Measurements from ENCODE around the gene OR2T34.
A peak's percentile ranks its signal among the peaks of the same experiment; 100 is the strongest.
"Not testable (repeated sequence)": the region's sequence is repeated elsewhere in the genome, so short reads cannot be mapped to it uniquely, and the experiment has no call there.

OR2T34 gene

GRCh38 chr1:248565530-248566373 is 8.8 kb downstream of the OR2T34 start:
- H3K9me3 ChIP-seq (ENCODE audit: control extremely low read depth in 1 of 5, control insufficient read depth in 4 of 5, insufficient read depth in 2 of 5, low read depth in 1 of 5, low read length in 4 of 5); H3K27me3 ChIP-seq (replicated peaks in 2 of 5; ENCODE audit: control insufficient read depth in 4 of 5, insufficient read depth in 5 of 5, low read length in 4 of 5); CTCF ChIA-PET; H3K4me1 ChIP-seq (ENCODE audit: control extremely low read depth in 1 of 4, control insufficient read depth in 4 of 4, insufficient read depth in 4 of 4, low read length in 3 of 4); H3K27ac ChIP-seq (ENCODE audit: insufficient read depth in 1 of 2, low read depth in 1 of 2, low read length in 2 of 2, poor library complexity in 1 of 2, severe bottlenecking in 2 of 2); POLR2A ChIA-PET; H3K36me3 ChIP-seq (ENCODE audit: control insufficient read depth in 4 of 4, insufficient read depth in 4 of 4, low read length in 3 of 4): not testable (repeated sequence)
- DNase-seq: peak in 2 of 3 donors; percentile 1 to 9
- H3K4me3 ChIP-seq (ENCODE audit: control insufficient read depth in 1 of 7, extremely low read depth in 1 of 7, insufficient read depth in 4 of 7, low read depth in 2 of 7, low read length in 6 of 7): peak overlapping the region in 3 of 7 experiments; percentile 41 to 57 (median 53)
- whole genome bisulfite sequencing (ENCODE audit: insufficient coverage): 42% methylated on average over 5 of the region's 11 CpGs

GRCh38 chr1:248562672-248563071 is 11.9 kb downstream of the OR2T34 start, which contains the start of gene OR2T29:
Gene OR2T29, minus strand, starts transcription at chr1:248562772. Its CDS starts 3,281 bp downstream, at chr1:248559491.
- H3K4me3 ChIP-seq (ENCODE audit: control insufficient read depth in 1 of 7, extremely low read depth in 1 of 7, insufficient read depth in 4 of 7, low read depth in 2 of 7, low read length in 6 of 7); H3K36me3 ChIP-seq (ENCODE audit: control insufficient read depth in 4 of 4, insufficient read depth in 4 of 4, low read length in 3 of 4); DNase-seq; H3K4me1 ChIP-seq (ENCODE audit: control extremely low read depth in 1 of 4, control insufficient read depth in 4 of 4, insufficient read depth in 4 of 4, low read length in 3 of 4); H3K27me3 ChIP-seq (replicated peaks in 2 of 5; ENCODE audit: control insufficient read depth in 4 of 5, insufficient read depth in 5 of 5, low read length in 4 of 5); POLR2A ChIA-PET; CTCF ChIA-PET; H3K27ac ChIP-seq (ENCODE audit: insufficient read depth in 1 of 2, low read depth in 1 of 2, low read length in 2 of 2, poor library complexity in 1 of 2, severe bottlenecking in 2 of 2); H3K9me3 ChIP-seq (ENCODE audit: control extremely low read depth in 1 of 5, control insufficient read depth in 4 of 5, insufficient read depth in 2 of 5, low read depth in 1 of 5, low read length in 4 of 5): not testable (repeated sequence)
- no CpG with 5 or more reads among the region's 3 CpGs for WGBS (ENCODE audit: insufficient coverage)

GRCh38 chr1:248551027-248551426 is 23.5 kb downstream of the OR2T34 start:
- H3K36me3 ChIP-seq (ENCODE audit: control insufficient read depth in 4 of 4, insufficient read depth in 4 of 4, low read length in 3 of 4); H3K27ac ChIP-seq (ENCODE audit: insufficient read depth in 1 of 2, low read depth in 1 of 2, low read length in 2 of 2, poor library complexity in 1 of 2, severe bottlenecking in 2 of 2); DNase-seq; POLR2A ChIA-PET; H3K4me1 ChIP-seq (ENCODE audit: control extremely low read depth in 1 of 4, control insufficient read depth in 4 of 4, insufficient read depth in 4 of 4, low read length in 3 of 4); CTCF ChIA-PET; H3K4me3 ChIP-seq (ENCODE audit: control insufficient read depth in 1 of 7, extremely low read depth in 1 of 7, insufficient read depth in 4 of 7, low read depth in 2 of 7, low read length in 6 of 7); H3K27me3 ChIP-seq (replicated peaks in 2 of 5; ENCODE audit: control insufficient read depth in 4 of 5, insufficient read depth in 5 of 5, low read length in 4 of 5); H3K9me3 ChIP-seq (ENCODE audit: control extremely low read depth in 1 of 5, control insufficient read depth in 4 of 5, insufficient read depth in 2 of 5, low read depth in 1 of 5, low read length in 4 of 5): not testable (repeated sequence)
- no CpG with 5 or more reads among the region's 6 CpGs for WGBS (ENCODE audit: insufficient coverage)

- H3K27me3 ChIP-seq (replicated peaks in 2 of 5; ENCODE audit: control insufficient read depth in 4 of 5, insufficient read depth in 5 of 5, low read length in 4 of 5); POLR2A ChIA-PET; H3K36me3 ChIP-seq (ENCODE audit: control insufficient read depth in 4 of 4, insufficient read depth in 4 of 4, low read length in 3 of 4); H3K4me3 ChIP-seq (ENCODE audit: control insufficient read depth in 1 of 7, extremely low read depth in 1 of 7, insufficient read depth in 4 of 7, low read depth in 2 of 7, low read length in 6 of 7); H3K27ac ChIP-seq (ENCODE audit: insufficient read depth in 1 of 2, low read depth in 1 of 2, low read length in 2 of 2, poor library complexity in 1 of 2, severe bottlenecking in 2 of 2); H3K4me1 ChIP-seq (ENCODE audit: control extremely low read depth in 1 of 4, control insufficient read depth in 4 of 4, insufficient read depth in 4 of 4, low read length in 3 of 4); DNase-seq; H3K9me3 ChIP-seq (ENCODE audit: control extremely low read depth in 1 of 5, control insufficient read depth in 4 of 5, insufficient read depth in 2 of 5, low read depth in 1 of 5, low read length in 4 of 5); CTCF ChIA-PET: not testable (repeated sequence)
- no CpG with 5 or more reads among the region's 2 CpGs for WGBS (ENCODE audit: insufficient coverage)
These were observed 27.2 kb downstream of the OR2T34 start for GRCh38 chr1:248547383-248547782.

- DNase-seq; H3K4me3 ChIP-seq (ENCODE audit: control insufficient read depth in 1 of 7, extremely low read depth in 1 of 7, insufficient read depth in 4 of 7, low read depth in 2 of 7, low read length in 6 of 7); H3K9me3 ChIP-seq (ENCODE audit: control extremely low read depth in 1 of 5, control insufficient read depth in 4 of 5, insufficient read depth in 2 of 5, low read depth in 1 of 5, low read length in 4 of 5); POLR2A ChIA-PET; H3K4me1 ChIP-seq (ENCODE audit: control extremely low read depth in 1 of 4, control insufficient read depth in 4 of 4, insufficient read depth in 4 of 4, low read length in 3 of 4); CTCF ChIA-PET; H3K36me3 ChIP-seq (ENCODE audit: control insufficient read depth in 4 of 4, insufficient read depth in 4 of 4, low read length in 3 of 4); H3K27me3 ChIP-seq (replicated peaks in 2 of 5; ENCODE audit: control insufficient read depth in 4 of 5, insufficient read depth in 5 of 5, low read length in 4 of 5); H3K27ac ChIP-seq (ENCODE audit: insufficient read depth in 1 of 2, low read depth in 1 of 2, low read length in 2 of 2, poor library complexity in 1 of 2, severe bottlenecking in 2 of 2): not testable (repeated sequence)
These were observed 37.1 kb downstream of the OR2T34 start for GRCh38 chr1:248537449-248537848.

All from common myeloid progenitor, CD34-positive (primary cell).